ENCODE measurements around the gene RCL1. TPM values are rescaled to one million over a fixed set of nuclear protein-coding genes. Genes with fewer than 3 reads are reported as not detected.

The RCL1 gene
- polyA plus RNA-seq, 4 donors = 17.3 to 20.0 (median 18.4) TPM

DNA sequence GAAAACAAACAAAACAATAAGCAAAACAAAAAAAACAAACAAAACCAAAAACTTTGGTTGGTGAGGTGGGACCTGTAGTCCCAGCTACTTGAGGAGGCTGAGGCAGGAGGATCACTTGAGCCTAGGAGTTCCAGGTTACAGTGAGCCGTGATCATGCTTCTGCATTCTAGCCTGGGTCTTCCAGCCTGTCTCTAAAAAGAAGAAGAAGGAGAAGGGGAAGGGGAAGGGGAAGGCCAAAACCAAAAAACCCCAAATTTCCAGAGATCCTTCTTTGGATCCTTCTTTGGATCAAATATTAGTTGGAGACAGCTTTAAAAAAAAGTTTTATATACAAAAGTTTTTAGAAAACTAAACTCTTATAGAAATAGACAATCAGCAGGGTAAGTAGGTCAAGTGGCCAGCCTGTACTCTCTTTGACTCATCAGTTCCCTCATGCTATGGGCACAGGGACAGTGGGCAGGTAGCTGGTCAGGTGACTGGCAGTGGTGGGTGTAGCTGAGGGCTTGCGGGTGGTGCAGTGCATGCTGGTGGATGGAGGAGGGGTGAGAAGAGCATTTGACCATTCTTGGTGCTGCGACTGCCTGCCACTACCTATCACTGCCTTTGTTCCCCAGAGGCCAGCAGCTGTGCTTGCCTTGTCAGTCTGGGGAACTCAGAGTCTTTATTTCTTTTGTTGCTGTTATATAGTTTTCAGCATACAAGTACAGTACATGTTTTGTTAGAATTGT lies 12.6 kb downstream of the RCL1 start:
- DNase-seq (ENCODE audit: low read depth in 4 of 4, low spot score in 2 of 4) = no peak

DNA sequence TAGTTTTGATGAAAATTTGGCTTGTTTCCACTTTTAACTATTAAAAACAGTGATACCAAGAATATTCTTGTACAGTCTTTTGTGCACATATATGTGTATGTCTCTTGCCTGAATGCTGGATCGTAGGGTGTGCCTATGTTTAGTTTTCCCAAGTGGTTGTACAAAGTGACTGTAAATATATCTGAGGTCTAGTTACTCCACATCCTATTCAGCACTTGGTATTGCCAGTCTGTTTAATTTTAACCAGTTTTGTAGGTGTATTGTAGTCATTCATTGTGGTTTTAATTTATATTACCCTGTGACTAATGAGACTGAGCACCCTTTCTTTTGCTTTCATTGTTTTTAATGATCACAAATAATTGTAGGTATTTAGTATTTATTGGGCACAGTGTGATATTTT lies 17.8 kb downstream of the RCL1 start:
- DNase-seq (ENCODE audit: low read depth in 4 of 4, low spot score in 2 of 4) = no peak

DNA sequence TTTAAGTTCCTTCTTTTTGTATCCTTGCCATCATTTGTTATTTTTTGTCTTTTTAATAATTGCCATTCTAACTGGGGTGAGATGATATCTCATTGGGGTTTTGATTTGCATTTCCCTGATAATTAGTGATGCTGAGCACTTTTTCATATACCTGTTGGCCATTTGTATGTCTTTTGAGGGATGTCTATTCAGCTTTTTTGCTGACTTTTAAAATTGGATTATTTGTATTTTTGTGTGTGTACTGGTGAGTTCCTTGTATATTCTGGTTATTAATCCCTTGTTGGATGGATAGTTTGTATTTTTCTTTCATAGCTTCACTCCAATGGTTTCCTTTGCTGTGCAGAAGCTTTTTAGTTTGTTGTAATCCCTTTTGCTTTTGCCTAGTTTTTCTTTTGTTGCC lies 19.1 kb downstream of the RCL1 start:
- no peak for DNase-seq (ENCODE audit: low read depth in 4 of 4, low spot score in 2 of 4)

DNA sequence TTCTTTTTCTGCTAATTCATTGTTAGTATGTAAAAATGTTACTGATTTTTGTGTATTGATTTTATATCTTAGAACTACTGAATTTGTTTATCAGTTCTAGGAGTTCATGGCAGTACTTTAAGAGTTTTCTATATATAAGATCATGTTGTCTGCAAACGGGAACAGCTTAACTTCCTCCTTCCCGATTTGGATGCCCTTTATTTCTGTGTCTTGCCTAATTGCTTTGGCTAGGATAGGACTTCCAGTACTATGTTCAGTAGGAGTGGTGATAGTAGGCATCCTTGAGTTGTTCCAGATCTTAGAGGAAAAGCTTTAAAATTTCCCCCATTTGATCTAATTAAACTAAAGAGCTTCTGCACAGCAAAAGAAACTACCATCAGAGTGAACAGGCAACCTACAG lies 20.1 kb downstream of the RCL1 start:
- no peak for DNase-seq (ENCODE audit: low read depth in 4 of 4, low spot score in 2 of 4)

DNA sequence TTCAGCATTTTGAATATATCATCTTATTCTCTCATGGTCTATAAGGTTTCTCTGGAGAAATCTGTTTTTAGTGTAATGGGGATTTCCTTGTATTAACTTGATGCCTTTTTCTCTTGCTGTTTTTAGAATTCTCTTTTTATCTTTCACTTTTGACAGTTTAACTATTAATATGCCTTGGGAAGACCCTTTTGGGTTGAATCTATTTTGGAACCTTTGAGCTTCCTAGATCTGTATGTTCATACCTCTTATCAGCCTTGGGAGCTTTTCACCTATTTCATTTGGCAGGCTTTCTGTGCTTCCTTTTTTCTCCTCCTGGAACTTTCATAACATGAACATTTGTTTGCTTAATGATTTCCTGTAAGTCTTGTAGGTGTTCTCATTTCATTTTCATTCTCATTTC lies 22.2 kb downstream of the RCL1 start:
- DNase-seq (ENCODE audit: low read depth in 4 of 4, low spot score in 2 of 4) = no peak

DNA sequence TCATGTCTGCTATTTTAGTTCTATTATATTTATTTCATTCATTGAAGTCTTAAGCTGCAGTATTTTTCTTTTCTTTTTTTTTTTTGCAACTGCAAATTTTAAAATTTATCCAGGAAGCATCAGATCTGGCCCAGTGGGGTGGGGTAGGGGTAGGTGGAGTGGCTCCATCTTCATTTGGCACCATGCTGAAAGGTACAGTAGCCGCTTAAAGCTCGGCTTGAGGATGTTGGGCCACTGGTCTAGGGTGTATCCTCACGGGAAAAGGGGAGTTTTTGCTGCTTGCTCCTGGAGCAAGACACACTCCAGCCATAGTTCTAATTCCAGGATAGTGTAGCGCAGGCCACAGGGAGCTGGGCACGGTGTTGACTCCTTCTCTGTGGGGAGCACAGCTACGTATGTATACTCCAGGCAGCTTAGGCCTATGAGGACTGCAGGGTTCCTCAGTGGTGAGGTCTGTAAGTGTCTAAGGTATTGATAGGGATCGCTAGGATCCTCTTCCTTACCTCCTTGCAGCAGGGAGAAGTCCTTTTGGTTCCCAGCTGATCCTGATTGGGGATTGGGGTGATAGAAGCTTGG lies 22.7 kb downstream of the RCL1 start:
- DNase-seq (ENCODE audit: low read depth in 4 of 4, low spot score in 2 of 4) = no peak

DNA sequence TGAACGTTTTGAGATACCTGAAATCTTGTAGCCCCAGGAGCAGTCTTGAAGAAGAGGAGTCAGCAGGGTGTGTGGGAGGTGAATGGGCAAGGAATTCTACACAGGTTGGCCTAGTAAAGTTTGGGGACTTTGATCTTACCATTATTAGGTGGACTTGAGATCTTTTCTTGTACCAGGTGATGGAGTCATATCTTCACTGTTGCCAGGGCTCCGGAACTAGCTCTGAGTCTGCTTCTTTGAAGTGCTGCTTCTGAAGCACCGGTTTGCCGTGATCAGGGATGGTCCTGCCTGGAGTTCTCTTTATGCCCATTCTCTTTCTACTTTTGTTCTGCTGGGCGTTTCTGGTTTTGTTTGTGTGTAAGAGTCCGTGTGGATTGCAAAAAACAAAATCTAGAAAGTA lies 27.4 kb downstream of the RCL1 start:
- DNase-seq (ENCODE audit: low read depth in 4 of 4, low spot score in 2 of 4) = no peak

DNA sequence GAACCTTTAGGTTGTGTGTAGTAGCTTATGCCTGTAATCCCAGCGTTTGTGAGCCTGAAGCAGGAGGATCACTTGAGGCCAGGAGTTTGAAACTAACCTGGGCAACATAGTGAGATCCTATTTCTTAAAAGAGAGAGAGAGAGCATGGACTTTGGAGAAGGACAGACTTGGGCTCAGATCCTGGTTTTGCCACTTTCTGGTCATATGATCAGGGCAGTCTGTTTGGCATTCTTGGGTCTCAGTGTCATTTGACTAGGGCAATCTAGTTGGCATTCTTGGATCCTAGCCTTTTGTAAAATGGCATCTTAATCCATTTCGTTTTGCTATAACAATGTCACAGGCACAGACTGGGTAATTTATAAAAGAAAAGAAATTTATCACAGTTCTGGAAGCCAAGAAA lies 28.4 kb downstream of the RCL1 start:
- DNase-seq (ENCODE audit: low read depth in 4 of 4, low spot score in 2 of 4) = no peak

DNA sequence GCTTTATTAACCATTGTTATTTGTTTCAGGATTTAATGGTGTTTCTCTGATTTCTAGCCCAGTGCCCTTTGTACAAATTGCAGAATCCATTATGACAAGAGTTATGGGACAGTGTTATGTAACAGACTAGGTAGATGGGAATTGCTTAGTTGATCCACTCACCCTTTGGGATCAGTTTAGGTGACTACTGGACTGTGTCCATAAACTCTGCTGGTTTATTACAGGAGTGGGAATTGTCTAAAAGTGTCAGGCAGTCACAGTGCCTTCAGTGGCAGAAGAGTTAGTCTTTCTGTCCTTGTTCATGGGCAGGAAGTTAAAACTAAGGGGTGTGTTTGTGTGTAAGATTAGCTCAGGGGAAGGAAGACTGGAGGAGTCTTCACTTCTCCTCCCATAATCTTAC lies 29.3 kb downstream of the RCL1 start:
- no peak for DNase-seq (ENCODE audit: low read depth in 4 of 4, low spot score in 2 of 4)

DNA sequence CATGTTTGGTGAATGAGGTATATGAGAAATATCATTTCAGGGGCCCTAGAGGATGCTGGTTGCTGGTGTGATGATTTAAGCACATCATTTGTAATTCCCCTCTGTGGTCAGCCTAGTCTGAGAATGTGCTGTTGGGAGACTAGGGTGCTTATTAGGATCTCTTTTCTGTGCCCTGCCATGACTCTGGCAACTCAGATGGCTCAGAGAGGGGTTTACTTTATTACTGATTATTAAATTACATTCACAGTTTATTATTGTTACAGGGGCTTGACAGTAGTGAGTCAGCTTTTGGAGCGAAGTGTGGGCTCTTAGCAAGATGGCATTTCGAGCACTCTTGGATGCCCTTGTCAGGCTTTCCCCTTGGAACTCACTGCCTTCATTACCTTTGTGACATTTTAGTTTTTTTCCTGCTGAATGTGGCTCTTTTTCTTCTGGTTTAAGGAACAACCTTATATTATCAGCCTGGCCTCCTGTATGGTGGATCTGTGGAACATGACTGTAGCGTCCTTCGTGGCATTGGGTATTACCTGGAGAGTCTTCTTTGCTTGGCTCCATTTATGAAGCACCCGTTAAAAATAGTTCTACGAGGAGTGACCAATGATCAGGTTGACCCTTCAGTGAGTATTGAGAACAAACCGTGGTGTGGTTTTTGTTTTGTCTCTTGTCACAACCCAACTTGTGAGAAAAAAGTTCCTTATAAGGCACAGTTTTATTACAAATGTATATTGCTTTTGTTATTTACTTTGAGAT lies 33.8 kb downstream of the RCL1 start:
- DNase-seq (ENCODE audit: low read depth in 4 of 4, low spot score in 2 of 4) = no peak

DNA sequence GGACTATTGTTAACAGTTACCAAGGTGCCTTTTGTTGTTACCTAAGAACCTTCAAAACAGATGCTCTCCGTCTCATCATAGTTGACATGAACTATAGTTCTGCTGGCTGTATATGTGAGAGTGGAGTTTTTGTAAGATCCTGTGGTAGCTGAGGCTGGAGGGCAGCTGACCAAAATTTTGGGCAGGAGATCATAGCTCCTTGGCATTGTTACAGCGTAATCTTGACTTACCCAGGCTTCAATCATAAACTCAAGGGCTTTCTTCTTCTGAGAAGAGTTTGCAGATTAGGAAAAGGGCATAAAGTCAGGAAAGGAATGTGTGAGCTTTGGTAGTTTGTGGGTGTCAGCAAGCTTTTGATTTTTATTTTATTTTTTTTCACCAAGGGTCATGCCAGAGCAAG lies 34.5 kb downstream of the RCL1 start:
- no peak for DNase-seq (ENCODE audit: low read depth in 4 of 4, low spot score in 2 of 4)

DNA sequence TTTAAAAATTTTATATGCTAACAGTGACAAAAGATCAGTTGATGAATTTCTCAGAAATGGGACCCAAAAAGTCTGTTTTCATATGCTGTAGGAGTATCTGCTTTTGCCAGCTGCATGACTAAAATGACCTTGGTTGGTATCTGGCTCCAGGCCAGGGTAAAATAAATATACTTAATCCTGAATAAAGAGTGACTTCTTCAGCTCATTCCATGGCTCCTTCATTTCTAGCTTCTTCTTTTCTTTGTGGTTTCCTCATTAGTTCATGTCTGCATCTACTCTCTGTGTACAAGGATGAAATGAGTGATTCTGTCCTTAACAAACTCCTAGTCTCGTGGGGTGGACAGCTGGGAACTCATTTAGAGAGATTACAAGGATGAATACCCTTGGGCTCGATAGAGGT lies 36.0 kb downstream of the RCL1 start:
- DNase-seq (ENCODE audit: low read depth in 4 of 4, low spot score in 2 of 4) = no peak

DNA sequence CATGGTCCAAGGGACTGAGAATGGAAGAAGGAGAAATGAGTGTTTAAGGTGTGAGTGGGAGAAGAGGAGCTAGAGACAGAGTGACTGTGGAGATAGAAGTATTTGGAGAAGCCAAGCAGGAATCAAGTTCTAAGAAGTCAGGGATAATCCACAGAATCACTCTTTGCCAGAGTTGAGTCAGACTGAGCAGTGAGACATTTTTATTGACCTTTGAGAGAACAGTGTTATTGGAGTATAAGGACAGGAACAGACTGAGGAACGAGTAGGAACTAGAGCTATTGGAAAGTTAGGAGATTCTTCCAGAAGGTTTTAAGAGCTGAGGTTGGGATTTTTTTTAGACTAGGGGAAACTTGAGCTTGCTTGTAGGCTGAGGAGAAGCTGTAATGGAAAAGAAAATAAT lies 37.2 kb downstream of the RCL1 start:
- no peak for DNase-seq (ENCODE audit: low read depth in 4 of 4, low spot score in 2 of 4)

DNA sequence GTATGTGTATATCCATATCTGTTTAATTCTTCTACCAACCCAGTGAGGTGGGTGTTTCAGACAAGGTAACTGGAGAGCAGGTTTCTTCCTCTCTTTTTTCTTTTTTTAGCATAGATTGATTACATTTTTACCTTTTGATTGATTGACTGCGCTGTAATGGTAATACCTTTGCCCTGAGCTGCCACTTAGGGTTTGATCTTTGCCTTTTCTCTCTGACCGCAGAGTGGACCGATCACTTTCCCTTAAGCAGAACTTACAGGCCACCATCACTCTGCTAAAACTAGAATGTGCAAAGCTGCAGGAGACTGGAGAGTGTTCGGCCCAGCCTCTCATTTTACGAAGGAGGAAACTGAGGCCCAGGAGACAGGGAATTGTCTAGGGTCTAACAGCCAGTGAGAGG lies 38.0 kb downstream of the RCL1 start:
- no peak for DNase-seq (ENCODE audit: low read depth in 4 of 4, low spot score in 2 of 4)

DNA sequence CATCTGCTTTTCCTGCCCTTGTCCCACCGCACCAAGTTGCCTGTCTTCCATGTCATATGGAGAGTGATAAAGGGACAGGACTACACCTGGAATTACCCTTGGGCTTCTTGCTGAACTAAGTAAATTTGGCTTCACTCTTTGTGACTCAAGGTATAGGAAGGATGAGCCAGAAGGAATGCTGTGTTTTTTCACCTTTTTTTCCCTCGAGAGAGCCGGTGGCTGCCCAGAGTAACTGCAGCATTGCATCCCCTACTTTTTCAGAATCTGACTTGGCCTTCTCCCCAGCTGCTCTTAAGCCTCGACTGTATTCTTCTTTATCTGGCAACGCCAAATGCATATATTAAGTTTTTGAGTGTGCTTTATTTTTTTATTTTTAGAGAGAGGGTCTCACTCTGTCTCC lies 38.4 kb downstream of the RCL1 start:
- DNase-seq (ENCODE audit: low read depth in 4 of 4, low spot score in 2 of 4) = no peak

DNA sequence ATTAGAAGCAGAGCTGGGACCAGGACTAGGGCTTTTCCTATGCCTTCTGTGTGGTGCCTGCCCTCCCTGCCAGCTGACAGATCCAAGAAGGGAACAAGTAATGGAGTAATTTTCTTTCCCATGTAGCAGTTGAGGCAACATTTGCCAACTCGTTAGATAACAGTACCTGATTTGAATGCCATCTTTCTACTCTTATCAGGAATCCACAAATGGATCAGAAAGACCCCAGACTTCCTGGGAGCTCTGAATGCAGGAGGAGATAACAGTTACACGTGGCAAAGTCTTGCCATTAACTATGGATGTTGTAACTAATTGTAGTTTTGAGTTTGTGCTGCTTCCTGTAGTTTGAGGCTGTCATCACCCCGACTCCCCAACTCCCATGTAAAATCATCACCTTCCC lies 39.2 kb downstream of the RCL1 start:
- no peak for DNase-seq (ENCODE audit: low read depth in 4 of 4, low spot score in 2 of 4)

DNA sequence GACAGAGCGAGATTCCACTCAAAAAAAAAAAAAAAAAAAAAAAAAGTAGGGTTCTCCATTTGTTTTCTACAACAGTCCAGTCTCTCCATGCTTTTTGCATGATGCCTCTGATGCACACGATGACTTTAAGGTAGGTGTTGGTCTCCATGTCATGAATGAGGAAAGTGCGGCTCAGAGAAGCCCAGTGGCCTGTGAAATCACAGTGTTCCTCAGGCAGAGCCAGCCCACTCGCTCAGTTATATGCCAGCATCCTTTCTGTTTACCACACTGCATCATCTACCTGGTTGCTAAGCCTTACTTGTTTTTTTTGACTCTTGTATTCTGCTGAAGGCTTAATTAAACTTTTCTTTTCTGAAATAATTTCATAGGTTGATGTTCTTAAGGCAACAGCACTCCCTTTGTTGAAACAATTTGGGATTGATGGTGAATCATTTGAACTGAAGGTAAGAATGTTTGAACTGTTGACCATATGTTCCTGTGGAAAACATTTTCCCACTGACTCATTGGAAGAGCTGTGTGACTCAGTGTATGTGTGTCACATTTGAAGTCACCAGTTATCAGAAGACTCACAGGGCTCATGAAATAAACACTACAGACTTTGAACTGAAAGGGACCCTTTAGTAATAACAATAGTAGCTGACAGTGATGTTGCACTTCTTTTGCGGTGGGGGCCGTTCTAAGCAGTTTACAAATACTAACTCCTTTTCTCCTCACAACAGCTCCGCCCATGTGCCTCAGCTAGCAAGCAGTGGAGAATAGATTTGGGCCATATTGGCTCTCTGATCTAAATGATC lies 40.2 kb downstream of the RCL1 start:
- DNase-seq (ENCODE audit: low read depth in 4 of 4, low spot score in 2 of 4) = no peak

DNA sequence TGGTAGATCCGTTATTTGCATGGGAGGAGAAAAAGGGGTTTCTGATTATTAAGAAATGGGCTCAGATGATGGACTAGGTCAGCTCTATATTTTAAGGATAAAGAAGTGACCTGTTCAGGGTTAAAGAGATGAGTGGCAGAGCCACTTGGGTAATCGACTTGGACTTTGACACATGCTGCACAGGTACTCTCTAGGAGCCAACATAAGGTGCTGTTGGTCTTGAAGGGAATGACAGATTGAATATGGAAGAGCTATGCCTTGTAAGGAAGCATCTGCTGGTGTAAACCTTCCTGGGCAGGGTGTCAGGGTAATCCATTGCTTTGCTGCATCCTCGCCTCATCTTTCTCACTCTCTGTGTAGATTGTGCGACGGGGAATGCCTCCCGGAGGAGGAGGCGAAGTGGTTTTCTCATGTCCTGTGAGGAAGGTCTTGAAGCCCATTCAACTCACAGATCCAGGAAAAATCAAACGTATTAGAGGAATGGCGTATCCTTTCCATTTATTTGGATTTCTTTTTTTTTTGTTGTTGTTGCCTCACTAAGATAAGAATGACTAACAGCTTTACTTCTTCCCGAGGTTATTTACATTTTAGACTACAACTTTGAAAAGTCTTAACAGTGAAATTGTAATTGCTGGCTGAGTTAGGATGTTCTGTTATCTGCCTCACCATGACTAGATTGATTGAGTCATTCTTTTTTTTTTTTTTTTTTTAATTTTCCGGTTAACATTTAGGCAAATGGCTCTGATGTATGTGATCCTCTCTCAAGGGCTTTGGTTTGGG lies 41.2 kb downstream of the RCL1 start:
- no peak for DNase-seq (ENCODE audit: low read depth in 4 of 4, low spot score in 2 of 4)

DNA sequence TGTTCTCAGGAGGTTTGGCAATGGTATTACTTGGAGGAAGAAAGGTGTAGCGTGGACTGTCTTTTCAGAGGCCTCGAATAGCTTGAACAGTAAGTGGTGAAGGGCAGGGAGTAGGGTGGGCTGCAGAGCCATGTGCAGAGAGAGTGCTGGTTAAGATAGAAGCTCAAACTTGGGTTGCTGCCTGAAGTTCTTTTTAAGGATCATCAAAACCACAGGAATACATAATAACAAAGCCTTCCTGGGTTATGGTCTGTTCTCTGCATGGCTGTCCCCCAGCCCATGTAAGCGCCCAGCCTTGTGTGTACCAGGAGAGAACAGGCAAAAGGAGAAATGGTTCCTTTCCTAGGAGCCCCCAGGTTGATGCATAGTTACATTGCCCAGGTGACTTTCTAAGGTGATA lies 43.9 kb downstream of the RCL1 start:
- no peak for DNase-seq (ENCODE audit: low read depth in 4 of 4, low spot score in 2 of 4)

Data from left renal cortex interstitium (tissue), 4 donors.